B cell (primary cell): ENCODE measurements around the gene SEPTIN1. TPM values are rescaled to one million over a fixed set of nuclear protein-coding genes. Genes with fewer than 3 reads are reported as not detected.
"Not testable (repeated sequence)": the region's sequence is repeated elsewhere in the genome, so short reads cannot be mapped to it uniquely, and the experiment has no call there.

Source experiments
- ATAC-seq: fragments of 200-7000 bp; cut with Tn5 transposase; one replicate; pipeline ENCODE4 v1.10.0; 2021; ENCODE audit warnings: low read depth, mild to moderate bottlenecking, moderate number of reproducible peaks, moderate library complexity
- CTCF ChIA-PET: fragments of 350-600 bp; sonication (Branson Sonifier 250); formaldehyde crosslinking; loops from one replicate; lab custom pipeline; 2021; ENCODE audit warnings: antibody characterized with exemption, inconsistent platforms; lab: Charles Lee
- POLR2A ChIA-PET: fragments of 350-600 bp; sonication (Branson Sonifier 250); formaldehyde crosslinking; loops from one replicate; lab custom pipeline; 2021; ENCODE audit warnings: antibody characterized with exemption; lab: Charles Lee
- DNase-seq: peaks from one replicate; pipeline ENCODE4 v3.0.0; 2013
- H2AFZ ChIP-seq: 2 replicates; pipeline ENCODE4 v1.6.1; 2012; ENCODE audit warnings: mild to moderate bottlenecking, low read depth, low read length; ENCODE audit not compliant: insufficient read depth, poor library complexity, severe bottlenecking
- H3K27ac ChIP-seq, 2 donors: 1 replicate in 1 of 2; 2 replicates in 1 of 2; pipeline ENCODE4 v1.5.1; 2012 to 2013; ENCODE audit warnings: low read length in 2 of 2, mild to moderate bottlenecking in 2 of 2, moderate library complexity in 1 of 2
- H3K27me3 ChIP-seq, 4 experiments: fragments of 200-600 bp in 1 of 4; sonication (generic) in 1 of 4; replicated peaks in 1 of 4; 1 replicate in 2 of 4; 2 replicates in 2 of 4; pipeline versions ENCODE4 v1.6.1 to v1.7.0; 2013 to 2016; ENCODE audit warnings: low read length in 3 of 4, mild to moderate bottlenecking in 2 of 4, mixed read lengths in 1 of 4, moderate library complexity in 1 of 4; ENCODE audit not compliant: insufficient read depth in 4 of 4, control insufficient read depth in 3 of 4; ENCODE audit errors: control extremely low read depth in 1 of 4
- H3K36me3 ChIP-seq, 2 experiments: replicated peaks in 1 of 2; 1 replicate in 1 of 2; 2 replicates in 1 of 2; pipeline versions ENCODE4 v1.6.1 to v1.7.1; 2013; ENCODE audit warnings: low read length in 1 of 2; ENCODE audit not compliant: insufficient read depth in 2 of 2, control insufficient read depth in 1 of 2; ENCODE audit errors: control extremely low read depth in 1 of 2, extremely low read depth in 1 of 2
- H3K4me1 ChIP-seq, 2 donors: fragments of 200-600 bp in 1 of 2; sonication (generic) in 1 of 2; 1 replicate in 1 of 2; 2 replicates in 1 of 2; pipeline versions ENCODE4 v1.5.1 to v1.6.1; 2013 to 2017; ENCODE audit warnings: low read length in 2 of 2; ENCODE audit not compliant: control insufficient read depth in 2 of 2, insufficient read depth in 2 of 2
- H3K4me2 ChIP-seq: replicated peaks from 2 replicates; pipeline ENCODE3; 2012; ENCODE audit warnings: mild to moderate bottlenecking, low read depth, low read length; ENCODE audit not compliant: poor library complexity, severe bottlenecking
- H3K4me3 ChIP-seq, 5 experiments: fragments of 200-600 bp in 1 of 5; sonication (generic) in 1 of 5; 1 replicate in 3 of 5; 2 replicates in 2 of 5; pipeline versions ENCODE4 v1.5.1 to v1.7.0; 2011 to 2016; ENCODE audit warnings: low read length in 4 of 5, mild to moderate bottlenecking in 4 of 5, low read depth in 2 of 5, control low read depth in 1 of 5, moderate library complexity in 1 of 5; ENCODE audit not compliant: insufficient read depth in 1 of 5; ENCODE audit errors: control extremely low read depth in 1 of 5, extremely low read depth in 1 of 5
- H3K79me2 ChIP-seq: fragments of 200-600 bp; sonication (generic); one replicate; pipeline ENCODE4 v1.6.0; 2016; ENCODE audit warnings: low read length; ENCODE audit not compliant: control insufficient read depth, insufficient read depth
- H3K9ac ChIP-seq: fragments of 200-600 bp; sonication (generic); 2 replicates; pipeline ENCODE4 v1.6.1; 2017; ENCODE audit warnings: mild to moderate bottlenecking, low read length, moderate library complexity
- H3K9me3 ChIP-seq, 3 donors: one replicate each; pipeline versions ENCODE4 v1.6.1 to v1.7.1; 2013; ENCODE audit warnings: low read length in 2 of 3; ENCODE audit not compliant: control insufficient read depth in 2 of 3, insufficient read depth in 1 of 3; ENCODE audit errors: control extremely low read depth in 1 of 3
- H4K20me1 ChIP-seq: 2 replicates; pipeline ENCODE4 v1.6.0; 2012; ENCODE audit warnings: mild to moderate bottlenecking, low read length; ENCODE audit not compliant: insufficient read depth, control insufficient read depth, poor library complexity, severe bottlenecking
- H3K27ac Mint-ChIP-seq: one replicate; pipeline ENCODE4 v1.8.0; 2021; ENCODE audit warnings: mixed read lengths
- H3K27me3 Mint-ChIP-seq: one replicate; pipeline ENCODE4 v1.8.0; 2021; ENCODE audit warnings: mixed read lengths
- H3K4me1 Mint-ChIP-seq: one replicate; pipeline ENCODE4 v1.8.0; 2021; ENCODE audit warnings: mixed read lengths
- H3K4me3 Mint-ChIP-seq: one replicate; pipeline ENCODE4 v1.8.0; 2021; ENCODE audit warnings: mixed read lengths
- H3K9me3 Mint-ChIP-seq: one replicate; pipeline ENCODE4 v1.8.0; 2022; ENCODE audit warnings: mixed read lengths; ENCODE audit not compliant: insufficient read depth
- CTCF ChIP-seq: fragments of 200-600 bp; IDR thresholded peaks from one replicate; pipeline ENCODE4 v1.8.0; 2022; ENCODE audit warnings: antibody characterized with exemption, mild to moderate bottlenecking
- EZH2 ChIP-seq: IDR thresholded peaks from 2 replicates; pipeline ENCODE4 v1.6.1; 2012; ENCODE audit warnings: borderline replicate concordance, low read depth, mild to moderate bottlenecking, moderate library complexity, low read length; ENCODE audit not compliant: insufficient read depth, poor library complexity, severe bottlenecking
- WGBS: methylation state at CpG from one replicate; pipeline ENCODE4 v1.1.5; 2013; ENCODE audit warnings: missing lambda C conversion rate; ENCODE audit not compliant: insufficient coverage; 5-methylcytosine and 5-hydroxymethylcytosine counted together
- intact Hi-C: fragments of 100-400 bp; cut with micrococcal nuclease; formaldehyde crosslinking; loops from one replicate; pipeline ENCODE4 v1.10.0; 2022
- polyA plus RNA-seq: library from polyadenylated mRNA; depleted of rRNA; stranded (reverse); fragments of >200 nt; gene quantifications from 2 replicates; pipeline ENCODE4 v1.2.3, GENCODE V29; 2012
- total RNA-seq, 2 donors: library from RNA; stranded (reverse); fragments of 120-200 nt in 1 of 2; gene quantifications; 1 replicate in 1 of 2; 2 replicates in 1 of 2; pipeline versions ENCODE4 v1.2.3 to v1.2.4, GENCODE V29; 2013 to 2022

SEPTIN1 gene
- total and polyA plus RNA-seq, 2 donors (not counting 1 experiment from before 2014, with no cell fraction given) = 154 to 302 TPM

- DNase-seq = no peak
- Histone ChIP-seq H3K9ac (no peak overlapping the region), H3K27me3 (no peaks in the 10 kb centered on the region), H3K4me2 (no peak overlapping the region), H3K36me3 (peaks cover 0 to 16% of the 10 kb centered on the region in 2 experiments), H3K79me2 (peaks cover 30% of the 10 kb centered on the region), H3K9me3 (no peaks in the 10 kb centered on the region), H2AFZ (no peak overlapping the region), H3K27ac (no peak overlapping the region), H4K20me1 (peaks cover 25% of the 10 kb centered on the region), H3K4me1 (peaks cover 16 to 39% of the 10 kb centered on the region in 2 donors), H3K4me3 (no peak overlapping the region)
- no peak for TF ChIP-seq EZH2
- TF ChIP-seq CTCF = no peak
- Mint-ChIP-seq H3K9me3 (no peaks in the 10 kb centered on the region), H3K27me3 (peaks cover 4% of the 10 kb centered on the region), H3K4me1 (peaks cover 30% of the 10 kb centered on the region), H3K27ac (no peak overlapping the region), H3K4me3 (peak overlapping the region; percentile 59)
- intact Hi-C loops = loop anchor here (10.0 kb wide), 1 partner anchor 532 kb away; the partner anchor contains the start of gene CDIPT
- ChIA-PET CTCF (interaction anchor here (0.7 to 5.0 kb wide), 2 partner anchors 12 to 201 kb away, joined by 3 to 65 read pairs; partner anchors contain the start of gene ZNF771), POLR2A (interaction anchor here (1.4 to 4.7 kb wide), 2 partner anchors 10 to 15 kb away, joined by 4 to 51 read pairs; partner anchors contain the start of genes SEPTIN1 and ZNF771)
- ATAC-seq = no peak
- WGBS = 100% methylated on average over 1 of the region's 4 CpGs
These were observed 14.7 kb upstream of the SEPTIN1 start for GRCh38 chr16:30397056-30397455.

GRCh38 chr16:30396627-30397026 lies 14.3 kb upstream of the SEPTIN1 start:
- Mint-ChIP-seq H3K4me1 (peaks cover 29% of the 10 kb centered on the region), H3K4me3 (peak overlapping the region; percentile 59)
- peak overlapping the region; percentile 87 for H3K4me2 ChIP-seq
- not testable (repeated sequence) for H3K27ac Mint-ChIP-seq, H3K27me3 ChIP-seq, H3K9ac ChIP-seq, DNase-seq, H3K27me3 Mint-ChIP-seq, H3K27ac ChIP-seq, H3K9me3 Mint-ChIP-seq, H3K9me3 ChIP-seq, H2AFZ ChIP-seq, ATAC-seq, H3K4me3 ChIP-seq
- 90% methylated on average over 2 of the region's 4 CpGs for WGBS
- peaks cover 0 to 16% of the 10 kb centered on the region in 2 experiments for H3K36me3 ChIP-seq
- H4K20me1 ChIP-seq = peaks cover 25% of the 10 kb centered on the region
- CTCF ChIA-PET = interaction anchor here (1.0 to 5.0 kb wide), 4 partner anchors 12 to 21 kb away, joined by 3 to 65 read pairs (median 7); partner anchors contain the start of genes SEPTIN1 and ZNF771
- intact Hi-C loops = loop anchor here (10.0 kb wide), 1 partner anchor 532 kb away; the partner anchor contains the start of gene CDIPT
- POLR2A ChIA-PET = interaction anchor here (0.8 to 4.7 kb wide), 5 partner anchors 11 to 42 kb away, joined by 3 to 51 read pairs (median 9); partner anchors contain the start of genes CD2BP2, SEPTIN1, TBC1D10B and ZNF771
- peaks cover 16 to 39% of the 10 kb centered on the region in 2 donors for H3K4me1 ChIP-seq
- peaks cover 30% of the 10 kb centered on the region for H3K79me2 ChIP-seq
